H1 (cell line): ENCODE measurements around the gene ZMIZ1. TPM values are rescaled to one million over a fixed set of nuclear protein-coding genes. Genes with fewer than 3 reads are reported as not detected.

Experiments used
- CTCF ChIA-PET: fragments of 300-600 bp; sonication (Branson Sonifier 250); formaldehyde crosslinking; loops from one replicate; lab custom pipeline; 2021; ENCODE audit not compliant: partially characterized antibody; lab: Charles Lee
- POLR2A ChIA-PET: fragments of 300-600 bp; sonication (Branson Sonifier 250); formaldehyde crosslinking; loops from one replicate; lab custom pipeline; 2021; ENCODE audit warnings: inconsistent platforms; ENCODE audit not compliant: partially characterized antibody; lab: Charles Lee
- DNase-seq, 2 experiments: peaks; one replicate each; pipeline versions ENCODE4 v3.0.0 to v3.0.0-alpha.2; 2010 to 2022; ENCODE audit warnings: low spot score in 2 of 2, low read depth in 1 of 2, mixed read lengths in 1 of 2
- FAIRE-seq: peaks from 2 replicates; lab custom pipeline; 2011; peaks lifted over from hg19 to GRCh38; lab: Jason Lieb, UNC
- H2AFZ ChIP-seq: 2 replicates; pipeline ENCODE4 v1.8.1; 2012; ENCODE audit warnings: low read length, inconsistent platforms
- H2AK5ac ChIP-seq: 2 replicates; pipeline ENCODE4 v1.6.1; 2013; ENCODE audit warnings: low read depth, low read length
- H2BK120ac ChIP-seq: replicated peaks from 2 replicates; pipeline ENCODE3; 2013; ENCODE audit warnings: low read depth, low read length, inconsistent platforms
- H2BK12ac ChIP-seq: 2 replicates; pipeline ENCODE4 v1.6.1; 2013; ENCODE audit warnings: low read depth, low read length
- H2BK15ac ChIP-seq: 2 replicates; pipeline ENCODE4 v1.6.1; 2013; ENCODE audit warnings: low read length
- H2BK20ac ChIP-seq: 2 replicates; pipeline ENCODE4 v1.6.1; 2013; ENCODE audit warnings: low read length
- H2BK5ac ChIP-seq: 2 replicates; pipeline ENCODE4 v1.6.1; 2013; ENCODE audit warnings: low read depth, low read length
- H3K14ac ChIP-seq: 2 replicates; pipeline ENCODE4 v1.6.1; 2013; ENCODE audit warnings: inconsistent platforms; ENCODE audit not compliant: insufficient read length
- H3K18ac ChIP-seq: 2 replicates; pipeline ENCODE4 v1.6.1; 2013; ENCODE audit warnings: low read length; ENCODE audit errors: extremely low read depth
- H3K23ac ChIP-seq: 2 replicates; pipeline ENCODE4 v1.6.1; 2013; ENCODE audit warnings: inconsistent platforms; ENCODE audit not compliant: insufficient read length
- H3K23me2 ChIP-seq: 2 replicates; pipeline ENCODE4 v1.6.1; 2013; ENCODE audit warnings: low read depth, low read length
- H3K27ac ChIP-seq: 2 replicates; pipeline ENCODE4 v1.6.1; 2011; ENCODE audit warnings: low read depth, low read length, inconsistent platforms
- H3K27me3 ChIP-seq, 4 experiments: replicated peaks in 1 of 4; 1 replicate in 1 of 4; 2 replicates in 3 of 4; pipeline versions ENCODE4 v1.6.1 to v1.8.1; 2011 to 2013; ENCODE audit warnings: low read length in 3 of 4, mild to moderate bottlenecking in 3 of 4, inconsistent platforms in 2 of 4, mixed read lengths in 2 of 4, moderate library complexity in 1 of 4; ENCODE audit not compliant: control insufficient read depth in 3 of 4, insufficient read depth in 3 of 4; ENCODE audit errors: extremely low read depth in 1 of 4
- H3K36me3 ChIP-seq, 4 experiments: 2 replicates each; pipeline versions ENCODE4 v1.6.1 to v1.8.1; 2011 to 2013; ENCODE audit warnings: mild to moderate bottlenecking in 4 of 4, low read length in 3 of 4, moderate library complexity in 2 of 4, control low read depth in 1 of 4, inconsistent platforms in 1 of 4; ENCODE audit not compliant: insufficient read depth in 4 of 4, control insufficient read depth in 2 of 4
- H3K4ac ChIP-seq: replicated peaks from 2 replicates; pipeline ENCODE3; 2013; ENCODE audit warnings: low read length, low read depth, mixed read lengths, inconsistent platforms; ENCODE audit not compliant: insufficient read length
- H3K4me1 ChIP-seq, 4 experiments: replicated peaks in 1 of 4; 1 replicate in 1 of 4; 2 replicates in 3 of 4; pipeline versions ENCODE4 v1.6.1 to v1.8.1; 2011 to 2013; ENCODE audit warnings: low read length in 3 of 4, inconsistent platforms in 2 of 4, mixed read lengths in 1 of 4; ENCODE audit not compliant: insufficient read depth in 4 of 4, control insufficient read depth in 3 of 4
- H3K4me2 ChIP-seq, 2 experiments: 2 replicates each; pipeline versions ENCODE4 v1.6.1 to v1.8.1; 2011 to 2013; ENCODE audit warnings: low read depth in 2 of 2, low read length in 2 of 2, control low read depth in 1 of 2, inconsistent platforms in 1 of 2, mild to moderate bottlenecking in 1 of 2; ENCODE audit not compliant: insufficient read depth in 1 of 2
- H3K4me3 ChIP-seq, 4 experiments: fragments of 200-600, 300-600 bp in 1 of 4; sonication (generic), shearing (Covaris generic), sonication (Bioruptor Twin) in 1 of 4; 2 replicates each; pipeline versions ENCODE4 v1.5.1 to v1.8.1; 2011 to 2016; ENCODE audit warnings: low read length in 4 of 4, low read depth in 3 of 4, control low read depth in 2 of 4, inconsistent platforms in 2 of 4, mild to moderate bottlenecking in 2 of 4, mixed read lengths in 1 of 4, moderate library complexity in 1 of 4; ENCODE audit not compliant: insufficient read depth in 2 of 4; ENCODE audit errors: extremely low read depth in 1 of 4
- H3K56ac ChIP-seq: replicated peaks from 2 replicates; pipeline ENCODE3; 2013; ENCODE audit warnings: low read depth, mild to moderate bottlenecking, mixed read lengths, low read length, inconsistent platforms; ENCODE audit not compliant: insufficient read length
- H3K79me1 ChIP-seq: 2 replicates; pipeline ENCODE4 v1.6.1; 2013; ENCODE audit warnings: low read depth, low read length, control low read depth
- H3K79me2 ChIP-seq, 2 experiments: 2 replicates each; pipeline versions ENCODE4 v1.6.1 to v1.8.1; 2012 to 2013; ENCODE audit warnings: low read length in 2 of 2, mild to moderate bottlenecking in 2 of 2, inconsistent platforms in 1 of 2; ENCODE audit not compliant: insufficient read depth in 2 of 2, control insufficient read depth in 1 of 2
- H3K9ac ChIP-seq, 4 experiments: replicated peaks in 1 of 4; 1 replicate in 1 of 4; 2 replicates in 3 of 4; pipeline versions ENCODE4 v1.6.1 to v1.8.1; 2011 to 2013; ENCODE audit warnings: low read depth in 3 of 4, low read length in 3 of 4, control low read depth in 2 of 4, mild to moderate bottlenecking in 2 of 4, moderate library complexity in 2 of 4, inconsistent platforms in 1 of 4; ENCODE audit errors: extremely low read depth in 1 of 4
- H3K9me3 ChIP-seq, 2 experiments: 2 replicates each; pipeline versions ENCODE4 v1.6.1 to v1.8.1; 2012 to 2013; ENCODE audit warnings: mild to moderate bottlenecking in 2 of 2, moderate library complexity in 2 of 2, control low read depth in 1 of 2, inconsistent platforms in 1 of 2, low read depth in 1 of 2, low read length in 1 of 2, mixed read lengths in 1 of 2; ENCODE audit not compliant: insufficient read depth in 2 of 2
- H4K20me1 ChIP-seq, 2 experiments: replicated peaks in 1 of 2; 2 replicates each; pipeline versions ENCODE3 to v1.8.1; 2011 to 2013; ENCODE audit warnings: inconsistent platforms in 2 of 2, low read length in 2 of 2, mild to moderate bottlenecking in 1 of 2; ENCODE audit not compliant: insufficient read depth in 2 of 2, control insufficient read depth in 1 of 2
- H4K5ac ChIP-seq: 2 replicates; pipeline ENCODE4 v1.6.1; 2013; ENCODE audit warnings: low read length, low read depth, mixed read lengths, inconsistent platforms; ENCODE audit not compliant: insufficient read length
- H4K8ac ChIP-seq: 2 replicates; pipeline ENCODE4 v1.8.0; 2013; ENCODE audit warnings: mild to moderate bottlenecking, moderate library complexity, low read length, inconsistent platforms; ENCODE audit not compliant: insufficient read depth; ENCODE audit errors: extremely low read depth
- H4K91ac ChIP-seq: replicated peaks from 2 replicates; pipeline ENCODE3; 2013; ENCODE audit warnings: low read length, mixed read lengths, inconsistent platforms; ENCODE audit not compliant: insufficient read length
- CTBP2 ChIP-seq: IDR thresholded peaks from 2 replicates; pipeline ENCODE4 v1.7.0; 2011; ENCODE audit warnings: borderline replicate concordance, mild to moderate bottlenecking, moderate library complexity, mixed read lengths, low read length; ENCODE audit not compliant: insufficient read depth, insufficient read length
- EGR1 ChIP-seq: IDR thresholded peaks from 2 replicates; pipeline ENCODE4 v1.6.1; 2011; ENCODE audit warnings: low read depth, low read length, borderline replicate concordance
- FOSL1 ChIP-seq: IDR thresholded peaks from 2 replicates; pipeline ENCODE4 v1.6.1; 2011; ENCODE audit warnings: mild to moderate bottlenecking, low read depth, low read length, moderate library complexity; ENCODE audit not compliant: insufficient read depth
- KDM1A ChIP-seq: fragments of 200-600, 300-600 bp; sonication (generic); IDR thresholded peaks from 2 replicates; pipeline ENCODE4 v1.7.1; 2016; ENCODE audit warnings: mild to moderate bottlenecking, low read length, borderline replicate concordance
- MAFK ChIP-seq: IDR thresholded peaks from 2 replicates; pipeline ENCODE4 v1.6.1; 2012; ENCODE audit warnings: low read depth, mild to moderate bottlenecking, improper control_type of control experiment, low read length
- POLR2A ChIP-seq, 2 experiments: IDR thresholded peaks; 1 replicate in 1 of 2; 2 replicates in 1 of 2; pipeline ENCODE4 v1.6.1; 2011; ENCODE audit warnings: low read depth in 2 of 2, low read length in 2 of 2, mild to moderate bottlenecking in 2 of 2; ENCODE audit errors: control extremely low read depth in 1 of 2
- RAD21 ChIP-seq, 2 experiments: IDR thresholded peaks in 1 of 2; conservative IDR thresholded peaks in 1 of 2; 2 replicates each; pipeline ENCODE4 v1.6.1; 2011; ENCODE audit warnings: low read depth in 2 of 2, low read length in 2 of 2, improper control_type of control experiment in 1 of 2, inconsistent platforms in 1 of 2, mild to moderate bottlenecking in 1 of 2, moderate library complexity in 1 of 2
- RFX5 ChIP-seq: IDR thresholded peaks from 2 replicates; pipeline ENCODE4 v1.6.1; 2011; ENCODE audit warnings: low read depth, low read length, improper control_type of control experiment, borderline replicate concordance
- SRF ChIP-seq: IDR thresholded peaks from 2 replicates; pipeline ENCODE4 v1.6.1; 2011; ENCODE audit warnings: mild to moderate bottlenecking, low read depth, low read length, moderate library complexity
- WGBS, 2 experiments: shearing (Covaris generic) in 1 of 2; methylation state at CpG; one replicate each; pipeline versions ENCODE4 v1.1.6 to v1.1.7; 2013 to 2015; ENCODE audit warnings: low lambda C conversion rate in 2 of 2, mixed read lengths in 2 of 2, inconsistent platforms in 1 of 2, low coverage in 1 of 2, missing lambda C conversion rate in 1 of 2; ENCODE audit not compliant: insufficient replicate concordance in 2 of 2, insufficient coverage in 1 of 2, insufficient read length in 1 of 2; ENCODE audit errors: extremely low coverage in 1 of 2, missing lambda C conversion rate in 1 of 2; 5-methylcytosine and 5-hydroxymethylcytosine counted together
- polyA plus RNA-seq, 7 experiments: library from polyadenylated mRNA; depleted of rRNA in 3 of 7; stranded (reverse) in 5 of 7; unstranded in 2 of 7; fragments of >200 nt in 5 of 7; fragments of 200-250 nt in 2 of 7; gene quantifications; 1 replicate in 5 of 7; 2 replicates in 1 of 7; 4 replicates in 1 of 7; pipeline versions ENCODE4 v1.2.1 to v1.2.3, GENCODE V29; 2011 to 2013; ENCODE audit warnings: missing spikeins in 2 of 7, mixed read lengths in 2 of 7
- total RNA-seq: library from RNA; stranded (reverse); fragmentation: NEBNext Ultra II Directional; extraction: Animal tissue kit (Norgen Biotek cat#: 25700); gene quantifications from 2 replicates; pipeline ENCODE4 v1.2.1, GENCODE V29; 2021

Gene ZMIZ1
- total and polyA plus RNA-seq, 2 of the 8 experiments (the other 6 are each of a cell fraction or from before 2014, with no cell fraction given): 8.1 to 28.0 TPM

GRCh38 chr10:79246606-79247275 is 178.0 kb downstream of the ZMIZ1 start:
- ChIA-PET POLR2A (interaction anchor here (1.7 kb wide), 1 partner anchor 11 kb away, joined by 5 read pairs; no protein-coding TSS in a partner anchor), CTCF (interaction anchor here (1.0 to 3.3 kb wide), 2 partner anchors 11 to 98 kb away, joined by 3 to 14 read pairs; no protein-coding TSS in a partner anchor)
- H4K91ac ChIP-seq: no peak overlapping the region
- H3K4me3 ChIP-seq: no peak overlapping the region
- H3K4me1 ChIP-seq: peaks cover under 1 to 13% (median 6%) of the 10 kb centered on the region in 4 experiments; a peak in 5 of 7 replicates
- no peak overlapping the region for H3K4me2 ChIP-seq
- 90% methylated on average over 14 of the region's 14 CpGs; no CpG with 5 or more reads in 1 of the 2 experiments for WGBS, 2 experiments
- no peak overlapping the region for H3K4ac ChIP-seq
- peaks cover 7 to 23% (median 21%) of the 10 kb centered on the region in 4 experiments for H3K27me3 ChIP-seq
- H2BK12ac ChIP-seq: no peak overlapping the region
- H2AFZ ChIP-seq: no peak overlapping the region
- H3K79me1 ChIP-seq: peaks cover 10% of the 10 kb centered on the region
- H2BK20ac ChIP-seq: no peak overlapping the region
- H3K9me3 ChIP-seq: no peaks in the 10 kb centered on the region
- peaks cover 38 to 46% of the 10 kb centered on the region in 2 experiments for H4K20me1 ChIP-seq
- no peak overlapping the region for H3K23ac ChIP-seq
- no peak for FAIRE-seq
- H2BK15ac ChIP-seq: no peak overlapping the region
- H3K14ac ChIP-seq: no peak overlapping the region
- H2BK120ac ChIP-seq: no peak overlapping the region
- peaks cover 0 to 11% of the 10 kb centered on the region in 2 experiments; a peak in 1 of 4 replicates for H3K79me2 ChIP-seq
- no peak overlapping the region for H3K18ac ChIP-seq
- peaks cover 10% of the 10 kb centered on the region; the same call in 1 of the 2 replicates for H3K23me2 ChIP-seq
- H2BK5ac ChIP-seq: no peak overlapping the region
- no peak overlapping the region for H4K8ac ChIP-seq
- H4K5ac ChIP-seq: no peak overlapping the region
- no peaks in the 10 kb centered on the region for H3K36me3 ChIP-seq
- no peak for DNase-seq
- H3K56ac ChIP-seq: no peak overlapping the region
- no peak overlapping the region for H2AK5ac ChIP-seq
- H3K9ac ChIP-seq: no peak overlapping the region; a peak in 1 of 7 replicates
- H3K27ac ChIP-seq: no peak overlapping the region
- TF ChIP-seq RAD21 (IDR thresholded peaks at IDR 0.05 in 1 of 2, conservative IDR thresholded peaks at IDR 0.05 in 1 of 2; ENCODE audit: low read depth in 2 of 2, low read length in 2 of 2): no peak
- no peak for TF ChIP-seq CTBP2
- TF ChIP-seq POLR2A (IDR thresholded peaks at IDR 0.05; ENCODE audit: control extremely low read depth in 1 of 2, low read depth in 2 of 2, low read length in 2 of 2): no peak
- TF ChIP-seq MAFK: no peak
- TF ChIP-seq KDM1A: no peak
- TF ChIP-seq RFX5: no peak
- TF ChIP-seq SRF: no peak
- TF ChIP-seq FOSL1: no peak
- TF ChIP-seq EGR1: no peak
